ENCODE data around the gene HMG20B. TPM values are rescaled to one million over a fixed set of nuclear protein-coding genes. Genes with fewer than 3 reads are reported as not detected.

The HMG20B gene
- total RNA-seq, 6 experiments from 2014 or later, result 73.5 to 90.1 (median 78.3) TPM

DNA sequence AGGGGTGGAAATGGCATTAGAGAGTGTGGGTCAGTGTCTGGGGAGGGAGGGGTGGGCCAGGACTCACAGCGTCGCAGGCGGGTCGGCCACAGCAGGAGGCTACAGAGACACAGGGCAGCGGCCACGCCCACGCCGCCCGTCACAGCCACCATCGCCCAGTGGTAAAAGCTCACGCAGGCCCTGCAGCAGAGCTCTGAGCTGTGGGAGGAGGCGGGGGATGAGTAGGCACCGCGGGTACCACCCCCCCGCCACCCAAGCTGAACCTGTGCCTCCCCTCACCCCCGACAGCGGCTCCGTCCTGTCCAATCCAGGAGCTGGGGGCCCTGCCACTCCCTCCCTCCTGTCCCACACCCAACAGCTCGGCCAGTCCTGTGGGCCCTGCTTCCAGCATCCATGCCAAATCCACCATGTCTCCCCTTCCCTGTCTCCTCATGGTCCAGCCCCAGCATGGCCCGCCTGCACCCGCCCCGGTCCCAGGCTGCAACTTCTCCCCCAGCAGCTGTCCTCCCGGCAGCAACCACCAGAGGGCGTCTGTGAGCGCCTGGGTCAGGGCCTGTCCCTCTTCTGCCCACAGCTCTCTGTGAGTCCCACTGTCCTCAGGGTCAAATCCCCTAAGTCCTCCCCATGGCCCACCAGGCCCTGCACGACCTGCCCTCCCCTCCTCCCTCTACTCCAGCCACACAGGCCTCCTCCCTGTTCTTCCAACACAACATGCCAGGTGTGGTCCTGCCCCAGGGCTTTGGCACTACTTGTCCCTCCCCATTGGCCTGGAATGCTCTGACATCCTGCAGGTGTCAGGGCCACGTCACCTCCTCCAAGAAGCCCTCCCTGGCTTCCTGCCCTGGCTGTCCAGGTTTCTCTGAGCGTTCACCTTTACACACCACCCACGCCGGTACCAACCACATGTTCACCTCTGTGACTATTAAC is 27.7 kb upstream of the HMG20B start:
- Mint-ChIP-seq H3K27me3 (ENCODE audit: insufficient read depth) (peaks cover 5% of the 10 kb centered on the region), H3K27ac (peak overlapping the region; percentile 26; the same call in 1 of the 2 replicates), H3K9me3 (no peaks in the 10 kb centered on the region), H3K36me3 (ENCODE audit: low read depth) (peaks cover 6% of the 10 kb centered on the region; the same call in 1 of the 2 replicates), H3K4me3 (no peak overlapping the region), H3K4me1 (ENCODE audit: low read depth) (no peaks in the 10 kb centered on the region)
- peak; percentile 30 for DNase-seq
- TF ChIP-seq, protein P1, sequence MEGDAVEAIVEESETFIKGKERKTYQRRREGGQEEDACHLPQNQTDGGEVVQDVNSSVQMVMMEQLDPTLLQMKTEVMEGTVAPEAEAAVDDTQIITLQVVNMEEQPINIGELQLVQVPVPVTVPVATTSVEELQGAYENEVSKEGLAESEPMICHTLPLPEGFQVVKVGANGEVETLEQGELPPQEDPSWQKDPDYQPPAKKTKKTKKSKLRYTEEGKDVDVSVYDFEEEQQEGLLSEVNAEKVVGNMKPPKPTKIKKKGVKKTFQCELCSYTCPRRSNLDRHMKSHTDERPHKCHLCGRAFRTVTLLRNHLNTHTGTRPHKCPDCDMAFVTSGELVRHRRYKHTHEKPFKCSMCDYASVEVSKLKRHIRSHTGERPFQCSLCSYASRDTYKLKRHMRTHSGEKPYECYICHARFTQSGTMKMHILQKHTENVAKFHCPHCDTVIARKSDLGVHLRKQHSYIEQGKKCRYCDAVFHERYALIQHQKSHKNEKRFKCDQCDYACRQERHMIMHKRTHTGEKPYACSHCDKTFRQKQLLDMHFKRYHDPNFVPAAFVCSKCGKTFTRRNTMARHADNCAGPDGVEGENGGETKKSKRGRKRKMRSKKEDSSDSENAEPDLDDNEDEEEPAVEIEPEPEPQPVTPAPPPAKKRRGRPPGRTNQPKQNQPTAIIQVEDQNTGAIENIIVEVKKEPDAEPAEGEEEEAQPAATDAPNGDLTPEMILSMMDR (IDR thresholded peaks at IDR 0.05), result peak; percentile 97

DNA sequence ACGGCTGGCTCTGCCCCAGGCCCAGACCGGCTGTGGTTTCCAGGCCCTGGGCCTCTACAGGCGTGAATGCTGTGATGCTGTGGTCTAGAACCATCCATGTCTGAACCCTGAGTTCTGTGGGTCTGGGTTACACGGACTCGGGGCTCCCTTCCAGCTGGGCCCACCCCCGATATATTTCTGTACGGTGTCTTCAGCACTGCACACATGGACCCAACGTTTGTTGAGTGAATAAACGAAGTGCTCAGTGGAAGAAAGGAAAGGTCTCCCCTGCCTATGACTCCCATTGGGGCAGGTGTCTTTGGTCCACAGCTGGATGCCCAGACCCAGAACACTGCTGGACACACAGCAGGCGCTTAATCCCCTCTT is 27.1 kb upstream of the HMG20B start:
- TF ChIP-seq, protein P1 (IDR thresholded peaks at IDR 0.05), result no peak
- Mint-ChIP-seq H3K4me1 (ENCODE audit: low read depth) (no peaks in the 10 kb centered on the region), H3K4me3 (no peak overlapping the region), H3K27ac (peak overlapping the region; percentile 38; the same call in 1 of the 2 replicates), H3K9me3 (no peaks in the 10 kb centered on the region), H3K36me3 (ENCODE audit: low read depth) (peaks cover 4% of the 10 kb centered on the region; the same call in 1 of the 2 replicates), H3K27me3 (ENCODE audit: insufficient read depth) (peaks cover 5% of the 10 kb centered on the region)
- DNase-seq, result no peak

DNA sequence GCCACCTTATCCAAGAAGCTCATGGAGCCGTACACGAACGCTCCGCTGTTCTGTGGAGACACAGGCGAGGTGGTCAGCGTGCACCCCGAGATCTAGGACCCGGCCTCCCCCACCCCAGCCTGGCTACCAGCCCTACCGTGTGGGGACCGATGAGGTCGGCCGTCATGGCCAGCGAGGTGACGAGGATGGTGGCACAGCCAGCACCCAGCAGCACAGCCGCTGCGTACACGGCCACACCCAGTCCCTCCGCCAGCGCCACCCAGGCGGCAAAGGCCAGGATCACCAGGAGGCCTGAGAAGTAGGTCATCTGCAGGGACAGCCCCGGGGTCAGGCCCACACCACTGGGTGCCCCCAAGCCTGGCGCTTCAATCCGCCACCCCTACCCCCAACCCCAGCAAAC is 26.6 kb upstream of the HMG20B start:
- H3K36me3 Mint-ChIP-seq (ENCODE audit: low read depth), result peaks cover 4% of the 10 kb centered on the region; the same call in 1 of the 2 replicates
- H3K9me3 Mint-ChIP-seq, result no peaks in the 10 kb centered on the region
- peak overlapping the region; percentile 38; the same call in 1 of the 2 replicates for H3K27ac Mint-ChIP-seq
- TF ChIP-seq, protein P1 (IDR thresholded peaks at IDR 0.05), result no peak
- H3K4me3 Mint-ChIP-seq, result no peak overlapping the region
- peaks cover 9% of the 10 kb centered on the region for H3K27me3 Mint-ChIP-seq (ENCODE audit: insufficient read depth)
- H3K4me1 Mint-ChIP-seq (ENCODE audit: low read depth), result no peaks in the 10 kb centered on the region
- no peak for DNase-seq

DNA sequence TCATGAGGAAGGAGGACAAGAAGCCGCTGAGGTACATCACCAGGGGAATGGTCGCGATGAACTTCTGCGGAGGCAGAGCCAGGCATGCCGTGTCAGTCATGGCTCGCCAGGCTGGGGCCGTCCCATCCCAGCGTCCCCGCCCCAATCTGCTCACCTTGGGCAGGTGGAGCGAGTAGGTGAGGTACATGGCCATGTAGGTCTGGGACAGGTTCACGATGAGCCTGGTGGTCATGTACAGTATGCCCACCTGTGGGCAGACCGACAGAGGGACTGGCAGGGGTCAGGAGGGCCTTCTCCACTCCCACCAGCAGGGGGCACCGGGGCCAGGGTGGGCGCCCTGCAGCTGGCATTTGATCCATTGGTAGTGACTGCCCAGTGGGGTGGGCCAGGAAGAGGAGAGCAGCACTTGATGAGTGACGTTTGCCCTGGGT is 25.4 kb upstream of the HMG20B start:
- Mint-ChIP-seq H3K27ac (no peak overlapping the region), H3K4me1 (ENCODE audit: low read depth) (no peaks in the 10 kb centered on the region), H3K4me3 (no peak overlapping the region), H3K36me3 (ENCODE audit: low read depth) (peaks cover 4% of the 10 kb centered on the region; the same call in 1 of the 2 replicates), H3K9me3 (no peaks in the 10 kb centered on the region), H3K27me3 (ENCODE audit: insufficient read depth) (peaks cover 10% of the 10 kb centered on the region)
- TF ChIP-seq, protein P1 (IDR thresholded peaks at IDR 0.05), result peak; percentile 92
- DNase-seq, result no peak

DNA sequence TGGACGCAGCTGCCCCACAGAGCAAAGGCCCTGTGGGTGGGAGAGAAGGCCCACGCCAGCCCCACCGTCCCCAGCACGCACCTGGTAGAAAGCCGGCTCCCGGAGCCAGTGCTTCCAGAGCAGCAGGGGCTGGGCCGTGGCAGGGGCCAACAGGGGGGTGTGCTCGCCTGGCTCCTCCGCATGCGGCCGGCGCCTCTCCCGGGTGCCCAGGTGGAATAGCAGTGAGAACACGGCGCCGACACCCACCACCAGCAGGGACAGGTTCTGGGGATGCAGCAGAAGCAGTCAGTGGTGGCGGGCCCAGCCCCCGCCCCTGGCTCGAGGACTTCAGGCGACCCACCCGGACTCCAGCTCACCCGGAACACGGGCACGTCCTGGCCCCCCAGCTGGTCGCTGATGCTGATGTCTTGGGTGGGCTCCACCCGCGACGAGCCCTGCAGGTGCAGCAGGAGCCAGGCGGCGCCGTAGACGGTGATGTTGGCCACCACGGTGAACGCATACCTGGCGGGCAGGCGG is 24.9 kb upstream of the HMG20B start:
- peaks cover 4% of the 10 kb centered on the region; the same call in 1 of the 2 replicates for H3K36me3 Mint-ChIP-seq (ENCODE audit: low read depth)
- TF ChIP-seq, protein P1 (IDR thresholded peaks at IDR 0.05), result peak; percentile 66
- H3K9me3 Mint-ChIP-seq, result no peaks in the 10 kb centered on the region
- no peaks in the 10 kb centered on the region for H3K4me1 Mint-ChIP-seq (ENCODE audit: low read depth)
- H3K27ac Mint-ChIP-seq, result no peak overlapping the region
- no peak overlapping the region for H3K4me3 Mint-ChIP-seq
- no peak for DNase-seq
- H3K27me3 Mint-ChIP-seq (ENCODE audit: insufficient read depth), result peaks cover 10% of the 10 kb centered on the region; the same call in 1 of the 2 replicates
